ENCODE data around the gene TTBK2. TPM values are rescaled to one million over a fixed set of nuclear protein-coding genes. Genes with fewer than 3 reads are reported as not detected.
"Not testable (repeated sequence)": the region's sequence is repeated elsewhere in the genome, so short reads cannot be mapped to it uniquely, and the experiment has no call there.

Gene TTBK2
- total and polyA plus RNA-seq, 8 donors, result 12.4 to 15.8 (median 13.8) TPM

- intact Hi-C loops (cut with DNase I), result no loop called here
- H3K4me3 ChIP-seq, result no peak overlapping the region
- DNase-seq, result no peak
Observed at GRCh38 chr15:42908538-42908937, 12.0 kb downstream of the TTBK2 start.

GRCh38 chr15:42903388-42904324 is 16.9 kb downstream of the TTBK2 start:
- H3K4me3 ChIP-seq, result no peak overlapping the region
- no peak for TF ChIP-seq CTCF (IDR thresholded peaks at IDR 0.05)
- intact Hi-C loops (cut with DNase I), result no loop called here
- H3K9me3 ChIP-seq, result no peaks in the 10 kb centered on the region
- peaks cover 0 to 5% of the 10 kb centered on the region in 2 donors for H3K4me1 ChIP-seq
- DNase-seq (no peak), ATAC-seq (no peak)
- H3K36me3 ChIP-seq, result no peaks in the 10 kb centered on the region
- no peaks in the 10 kb centered on the region for H3K27me3 ChIP-seq
- no peak overlapping the region for H3K27ac ChIP-seq

More at GRCh38 chr15:42908538-42908937, 12.0 kb downstream of the TTBK2 start:
- no peak for TF ChIP-seq CTCF (IDR thresholded peaks at IDR 0.05)
- no peak for ATAC-seq
- H3K27me3 ChIP-seq, result no peaks in the 10 kb centered on the region
- no peaks in the 10 kb centered on the region for H3K36me3 ChIP-seq
- H3K27ac ChIP-seq, result no peak overlapping the region
- no peaks in the 10 kb centered on the region for H3K9me3 ChIP-seq
- H3K4me1 ChIP-seq, result peaks cover 1 to 2% of the 10 kb centered on the region in 2 donors

- intact Hi-C loops (cut with DNase I); H3K4me3 ChIP-seq; ATAC-seq; H3K27me3 ChIP-seq; H3K4me1 ChIP-seq; H3K36me3 ChIP-seq; H3K27ac ChIP-seq; DNase-seq: not testable (repeated sequence)
- H3K9me3 ChIP-seq, result peaks cover 0 to 12% of the 10 kb centered on the region in 2 donors
Observed at GRCh38 chr15:42893911-42894310, 26.7 kb downstream of the TTBK2 start.

- H3K36me3 ChIP-seq, result no peaks in the 10 kb centered on the region
- no peak for DNase-seq
- intact Hi-C loops (cut with DNase I), result no loop called here
- ATAC-seq, result peak; percentile 58
- H3K4me3 ChIP-seq, result no peak overlapping the region
- no peak overlapping the region for H3K27ac ChIP-seq
- peaks cover 0 to 12% of the 10 kb centered on the region in 2 donors for H3K9me3 ChIP-seq
- H3K27me3 ChIP-seq, result no peaks in the 10 kb centered on the region
- peaks cover 3 to 6% of the 10 kb centered on the region in 2 donors for H3K4me1 ChIP-seq
- TF ChIP-seq CTCF (IDR thresholded peaks at IDR 0.05), result no peak
Observed at GRCh38 chr15:42891569-42891968, 29.0 kb downstream of the TTBK2 start.

GRCh38 chr15:42890161-42890913 is 30.2 kb downstream of the TTBK2 start:
- peak in 1 of 4 donors; percentile 26 for DNase-seq
- H3K4me3 ChIP-seq, result no peak overlapping the region
- H3K4me1 ChIP-seq, result peaks cover 3 to 6% of the 10 kb centered on the region in 2 donors
- H3K36me3 ChIP-seq, result no peaks in the 10 kb centered on the region
- no peak for TF ChIP-seq CTCF (IDR thresholded peaks at IDR 0.05)
- H3K27ac ChIP-seq, result peak overlapping the region in 1 of 2 donors; percentile 33
- intact Hi-C loops (cut with DNase I), result no loop called here
- ATAC-seq, result peak; percentile 77
- peaks cover 0 to 12% of the 10 kb centered on the region in 2 donors for H3K9me3 ChIP-seq
- no peaks in the 10 kb centered on the region for H3K27me3 ChIP-seq

GRCh38 chr15:42887384-42887783 is 33.2 kb downstream of the TTBK2 start:
- ATAC-seq; H3K9me3 ChIP-seq; H3K27ac ChIP-seq; H3K36me3 ChIP-seq; DNase-seq; H3K4me1 ChIP-seq; H3K4me3 ChIP-seq; H3K27me3 ChIP-seq; intact Hi-C loops (cut with DNase I): not testable (repeated sequence)

All from left lung (tissue), 10 donors.